GM18520 (cell line): ENCODE data around the gene TIFAB.

Experiments
- ATAC-seq: cut with Tn5 transposase; IDR thresholded peaks from one replicate; pipeline ENCODE4 v1.9.1; 2021; ENCODE audit not compliant: unreplicated experiment

Gene TIFAB

GRCh38 chr5:135460246-135461033, 8.3 kb upstream of the TIFAB start:
- ATAC-seq, result no peak

GRCh38 chr5:135458921-135459331, 6.8 kb upstream of the TIFAB start:
- ATAC-seq, result no peak

GRCh38 chr5:135458356-135458755, 6.2 kb upstream of the TIFAB start:
- no peak for ATAC-seq

GRCh38 chr5:135457424-135458071, 5.4 kb upstream of the TIFAB start:
- peak; percentile 50 for ATAC-seq

- ATAC-seq, result peak; percentile 46
These were observed 4.3 kb upstream of the TIFAB start for GRCh38 chr5:135456238-135457099.

- ATAC-seq, result no peak
These were observed 3.7 kb upstream of the TIFAB start for GRCh38 chr5:135455876-135456237.

GRCh38 chr5:135454946-135455345, 2.8 kb upstream of the TIFAB start:
- no peak for ATAC-seq

GRCh38 chr5:135453613-135454012, 1.5 kb upstream of the TIFAB start:
- no peak for ATAC-seq

GRCh38 chr5:135451581-135452320, 400 bp downstream of the TIFAB start:
- ATAC-seq, result no peak

GRCh38 chr5:135450952-135451351, 1.2 kb downstream of the TIFAB start:
- no peak for ATAC-seq

GRCh38 chr5:135450336-135450735, 1.8 kb downstream of the TIFAB start:
- no peak for ATAC-seq

- no peak for ATAC-seq
These were observed 2.5 kb downstream of the TIFAB start for GRCh38 chr5:135449644-135450043.

GRCh38 chr5:135448791-135449507, 3.2 kb downstream of the TIFAB start:
- ATAC-seq, result no peak

GRCh38 chr5:135448071-135448739, 3.9 kb downstream of the TIFAB start:
- no peak for ATAC-seq

GRCh38 chr5:135447298-135447929, 4.7 kb downstream of the TIFAB start, which contains the start of gene DCANP1:
Gene DCANP1, minus strand, starts transcription at chr5:135447348. Its CDS starts 240 bp downstream, at chr5:135447108.
- no peak for ATAC-seq

GRCh38 chr5:135446615-135447014, 5.5 kb downstream of the TIFAB start:
- ATAC-seq, result no peak

- ATAC-seq, result no peak
These were observed 5.9 kb downstream of the TIFAB start for GRCh38 chr5:135446206-135446605.

- no peak for ATAC-seq
These were observed 6.7 kb downstream of the TIFAB start for GRCh38 chr5:135445306-135445985.

GRCh38 chr5:135444881-135445280, 7.3 kb downstream of the TIFAB start:
- ATAC-seq, result no peak
